SK-N-SH (cell line): Measurements from ENCODE around the gene ASB7. TPM values are rescaled to one million over a fixed set of nuclear protein-coding genes. Genes with fewer than 3 reads are reported as not detected.

ENCODE experiments used
- CTCF ChIA-PET: fragments of 300-600, 350-600 bp; formaldehyde crosslinking; extraction: SDS; loops from one replicate; lab custom pipeline; 2021; lab: Yijun Ruan, JAX
- POLR2A ChIA-PET: fragments of 350-600 bp; sonication (Branson Sonifier 250); formaldehyde crosslinking; extraction: SDS; loops from one replicate; lab custom pipeline; 2020; ENCODE audit warnings: antibody characterized with exemption, inconsistent platforms; lab: Yijun Ruan, JAX
- DNase-seq: peaks from one replicate; pipeline ENCODE4 v3.0.0; 2012
- H2AFZ ChIP-seq: fragments of 200-600 bp; sonication (generic); 2 replicates; pipeline ENCODE4 v1.8.1; 2016; ENCODE audit warnings: antibody characterized with exemption, mild to moderate bottlenecking, low read depth
- H3F3A ChIP-seq: fragments of 200-600 bp; sonication (generic); replicated peaks from 2 replicates; pipeline ENCODE3; 2016; ENCODE audit warnings: antibody characterized with exemption, mild to moderate bottlenecking; ENCODE audit not compliant: insufficient read depth
- H3K27ac ChIP-seq, 2 experiments: fragments of 200-500 bp in 1 of 2; fragments of 200-600 bp in 1 of 2; sonication (Bioruptor generic) in 1 of 2; sonication (generic), shearing (Covaris generic) in 1 of 2; 2 replicates each; pipeline versions ENCODE4 v1.5.1 to v1.6.1; 2014 to 2016; ENCODE audit warnings: low read depth in 2 of 2, inconsistent platforms in 1 of 2, low read length in 1 of 2, mild to moderate bottlenecking in 1 of 2, mixed read lengths in 1 of 2
- H3K27me3 ChIP-seq: fragments of 200-600 bp; sonication (generic), shearing (Covaris generic); 2 replicates; pipeline ENCODE4 v1.6.1; 2016; ENCODE audit warnings: mixed run types; ENCODE audit not compliant: insufficient read depth
- H3K36me3 ChIP-seq, 2 experiments: fragments of 200-500 bp in 1 of 2; fragments of 200-600 bp in 1 of 2; sonication (Bioruptor generic) in 1 of 2; sonication (generic) in 1 of 2; replicated peaks in 1 of 2; 2 replicates each; pipeline versions ENCODE3 to v1.5.1; 2014 to 2016; ENCODE audit warnings: low read length in 1 of 2, mild to moderate bottlenecking in 1 of 2; ENCODE audit not compliant: insufficient read depth in 2 of 2, control insufficient read depth in 1 of 2
- H3K4me1 ChIP-seq, 2 experiments: fragments of 200-500 bp in 1 of 2; fragments of 200-600 bp in 1 of 2; sonication (Bioruptor generic) in 1 of 2; sonication (generic), shearing (Covaris generic) in 1 of 2; 2 replicates each; pipeline versions ENCODE4 v1.5.1 to v1.6.1; 2014 to 2016; ENCODE audit warnings: low read depth in 1 of 2, low read length in 1 of 2, mixed run types in 1 of 2; ENCODE audit not compliant: insufficient read depth in 2 of 2, control insufficient read depth in 1 of 2
- H3K4me2 ChIP-seq: fragments of 200-600 bp; sonication (generic), shearing (Covaris generic); 2 replicates; pipeline ENCODE4 v1.6.1; 2017; ENCODE audit warnings: mixed run types
- H3K4me3 ChIP-seq, 2 experiments: fragments of 200-500 bp in 1 of 2; fragments of 200-600 bp in 1 of 2; sonication (Bioruptor generic) in 1 of 2; sonication (generic), shearing (Covaris generic) in 1 of 2; 2 replicates each; pipeline versions ENCODE4 v1.5.1 to v1.8.1; 2014 to 2016; ENCODE audit warnings: low read depth in 2 of 2, inconsistent platforms in 1 of 2, low read length in 1 of 2, mild to moderate bottlenecking in 1 of 2, mixed read lengths in 1 of 2, moderate library complexity in 1 of 2
- H3K79me2 ChIP-seq: fragments of 200-600 bp; sonication (generic); 2 replicates; pipeline ENCODE4 v1.8.1; 2017; ENCODE audit warnings: mild to moderate bottlenecking; ENCODE audit not compliant: insufficient read depth
- H3K9ac ChIP-seq: fragments of 200-600 bp; sonication (generic); 2 replicates; pipeline ENCODE4 v1.6.1; 2017; ENCODE audit warnings: mixed run types
- H3K9me2 ChIP-seq: fragments of 200-600 bp; sonication (generic); 2 replicates; pipeline ENCODE4 v1.6.1; 2017; ENCODE audit warnings: mixed run types
- H3K9me3 ChIP-seq: fragments of 200-600 bp; sonication (generic); 2 replicates; pipeline ENCODE4 v1.6.1; 2017; ENCODE audit warnings: mixed run types, mild to moderate bottlenecking, moderate library complexity
- H4K20me1 ChIP-seq: fragments of 200-600 bp; sonication (generic); 2 replicates; pipeline ENCODE4 v1.6.1; 2017; ENCODE audit warnings: mild to moderate bottlenecking, mixed run types; ENCODE audit not compliant: insufficient read depth
- CHD2 ChIP-seq: fragments of 150-350 bp; IDR thresholded peaks from 2 replicates; pipeline ENCODE4 v1.6.1; 2018; ENCODE audit warnings: low read length; ENCODE audit not compliant: partially characterized antibody
- EP300 ChIP-seq, 2 experiments: IDR thresholded peaks; 2 replicates each; pipeline versions ENCODE4 v1.4.0 to v1.6.1; 2012; ENCODE audit warnings: borderline replicate concordance in 1 of 2, low read depth in 1 of 2, low read length in 1 of 2
- FOSL2 ChIP-seq: IDR thresholded peaks from 2 replicates; pipeline ENCODE4 v1.4.0; 2012; ENCODE audit warnings: low read depth, mild to moderate bottlenecking, moderate library complexity, borderline replicate concordance
- FOXJ3 ChIP-seq: sonication (generic); formaldehyde crosslinking; IDR thresholded peaks from 2 replicates; pipeline ENCODE4 v1.5.1; 2020; ENCODE audit warnings: mild to moderate bottlenecking, missing genetic modification reagents
- JUND ChIP-seq: IDR thresholded peaks from 2 replicates; pipeline ENCODE4 v1.4.0; 2012
- MAX ChIP-seq: IDR thresholded peaks from 2 replicates; pipeline ENCODE4 v1.4.0; 2012; ENCODE audit warnings: low read depth
- MEF2A ChIP-seq: IDR thresholded peaks from 2 replicates; pipeline ENCODE4 v1.4.0; 2012; ENCODE audit warnings: low read depth, borderline replicate concordance
- MXI1 ChIP-seq: IDR thresholded peaks from 2 replicates; pipeline ENCODE4 v1.6.1; 2012; ENCODE audit warnings: mild to moderate bottlenecking, low read depth, low read length, improper control_type of control experiment
- NRF1 ChIP-seq: IDR thresholded peaks from 2 replicates; pipeline ENCODE4 v1.6.1; 2012; ENCODE audit warnings: low read depth, mild to moderate bottlenecking, low read length
- PBX3 ChIP-seq: IDR thresholded peaks from 2 replicates; pipeline ENCODE4; 2012
- POLR2AphosphoS5 ChIP-seq: IDR thresholded peaks from 2 replicates; pipeline ENCODE4 v1.6.1; 2012; ENCODE audit warnings: low read depth, low read length
- REST ChIP-seq: IDR thresholded peaks from 2 replicates; pipeline ENCODE4 v1.6.1; 2012; ENCODE audit warnings: mild to moderate bottlenecking, low read depth, low read length, moderate library complexity
- RFX5 ChIP-seq: IDR thresholded peaks from 2 replicates; pipeline ENCODE4 v1.6.1; 2012; ENCODE audit warnings: mild to moderate bottlenecking, improper control_type of control experiment, low read length
- SIN3A ChIP-seq: IDR thresholded peaks from 2 replicates; pipeline ENCODE4 v1.6.1; 2012; ENCODE audit warnings: low read depth, mild to moderate bottlenecking, low read length, moderate library complexity, borderline replicate concordance
- TEAD4 ChIP-seq: IDR thresholded peaks from 2 replicates; pipeline ENCODE4 v1.4.0; 2012; ENCODE audit warnings: mild to moderate bottlenecking, borderline replicate concordance; ENCODE audit not compliant: insufficient read depth
- USF2 ChIP-seq: fragments of 150-350 bp; IDR thresholded peaks from 2 replicates; pipeline ENCODE4 v1.6.1; 2017; ENCODE audit warnings: antibody characterized with exemption, low read length, low read depth, borderline replicate concordance
- WGBS: methylation state at CpG from one replicate; pipeline ENCODE4 v1.1.6; 2017; ENCODE audit warnings: low lambda C conversion rate; 5-methylcytosine and 5-hydroxymethylcytosine counted together
- polyA plus RNA-seq, 3 experiments: library from polyadenylated mRNA; depleted of rRNA; stranded (reverse); fragments of >200 nt; gene quantifications; 2 replicates each; pipeline ENCODE4 v1.2.3, GENCODE V29; 2012

Gene ASB7
- polyA plus RNA-seq, 1 of the 3 experiments (the other 2 are of a cell fraction): 6.1 TPM

- WGBS: 81% methylated on average over 6 of the region's 6 CpGs
These were observed 81.0 kb downstream of the ASB7 start for GRCh38 chr15:100683434-100683833.

More at GRCh38 chr15:100683434-100683833, 81.0 kb downstream of the ASB7 start:
- CTCF ChIA-PET: interaction anchor here (0.5 to 3.1 kb wide), 3 partner anchors 190 to 324 kb away, joined by 3 to 9 read pairs (median 5); no protein-coding TSS in a partner anchor
- Histone ChIP-seq H3K27ac (no peak overlapping the region), H3K9ac (no peak overlapping the region)
- TF ChIP-seq CHD2 (no peak), MAX (no peak), FOSL2 (no peak), RFX5 (no peak), MXI1 (no peak), USF2 (no peak), MEF2A (no peak), REST (no peak), NRF1 (no peak), TEAD4 (no peak), PBX3 (no peak), FOXJ3 (CRISPR knock-in tag) (no peak), EP300 (IDR thresholded peaks at IDR 0.05; ENCODE audit: borderline replicate concordance in 1 of 2, low read depth in 1 of 2, low read length in 1 of 2) (no peak), POLR2AphosphoS5 (no peak), JUND (no peak), SIN3A (no peak)
- TF ChIP-seq, all 33 proteins: peak for 0
- no peak for DNase-seq
- Histone ChIP-seq H3K4me2 (no peak overlapping the region), H4K20me1 (no peaks in the 10 kb centered on the region), H3K4me1 (peaks cover 6 to 9% of the 10 kb centered on the region in 2 experiments; a peak in 2 of 4 replicates), H3K79me2 (no peaks in the 10 kb centered on the region), H3K9me2 (no peaks in the 10 kb centered on the region), H2AFZ (no peak overlapping the region), H3K27me3 (no peaks in the 10 kb centered on the region), H3K4me3 (no peak overlapping the region), H3F3A (peaks cover 12% of the 10 kb centered on the region), H3K9me3 (no peaks in the 10 kb centered on the region), H3K36me3 (no peaks in the 10 kb centered on the region)
- POLR2A ChIA-PET: no interaction called here
